Suppressor macrophage (primary cell): ENCODE data around the gene KIFC3.

Experiments
- DNase-seq, 4 experiments: peaks; one replicate each; pipeline ENCODE4 v3.0.0-alpha.2; 2020 to 2022

KIFC3 gene

DNA sequence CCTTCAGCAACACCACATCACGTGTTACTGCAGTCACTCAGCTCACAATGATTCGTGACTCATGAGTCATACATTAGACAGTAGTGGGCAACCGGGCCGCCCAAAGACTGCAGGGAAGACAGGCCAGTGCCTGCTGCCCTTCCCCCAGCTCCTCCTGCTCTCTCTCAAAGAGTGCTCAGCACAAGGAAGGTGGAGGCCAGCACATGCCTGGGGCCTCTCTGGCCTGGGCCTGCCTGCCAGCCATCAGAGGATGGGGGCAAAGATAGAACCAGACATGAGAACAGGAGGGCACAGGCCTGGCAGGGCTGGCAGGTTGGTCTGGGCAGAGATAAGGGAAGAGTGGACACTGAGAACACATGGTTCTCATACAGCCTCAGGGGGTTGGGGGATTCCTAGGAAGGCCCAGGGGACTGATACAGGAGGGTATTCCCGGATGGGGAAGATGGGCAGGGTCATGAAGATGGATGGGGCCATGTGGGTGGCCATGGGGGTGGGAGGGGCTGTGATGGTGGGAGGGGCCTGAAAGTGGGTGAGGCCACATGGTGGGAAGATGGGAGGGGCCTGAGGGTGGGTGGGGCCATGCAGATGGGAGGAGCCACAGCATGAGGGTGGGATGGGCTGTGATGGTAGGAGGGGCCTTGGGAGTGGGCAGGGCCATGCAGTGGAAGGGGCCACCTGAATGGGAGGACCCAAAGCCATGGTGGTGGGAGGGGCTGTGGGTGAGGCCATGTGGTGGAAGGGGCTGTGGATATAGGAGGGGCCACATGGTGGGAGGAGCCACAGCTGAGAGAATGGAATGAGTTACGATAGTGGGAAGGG, 37.7 kb downstream of the KIFC3 start:
- DNase-seq: peak; percentile 75 to 91 (median 88)

DNA sequence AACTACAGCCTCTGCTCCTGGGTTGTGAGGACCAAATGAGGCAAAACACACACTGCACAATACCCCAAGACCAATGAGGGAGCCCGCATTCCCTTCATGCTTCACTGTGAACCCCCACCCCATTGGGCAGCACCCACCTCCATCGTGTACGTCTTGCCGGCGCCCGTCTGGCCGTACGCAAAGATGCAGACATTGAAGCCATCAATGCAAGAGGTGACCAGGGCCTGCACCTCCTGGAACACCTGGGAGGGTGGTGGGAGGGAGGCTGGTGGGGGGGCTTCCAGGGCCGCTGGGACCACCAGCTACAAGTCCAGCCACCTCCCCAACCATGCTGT, 38.3 kb downstream of the KIFC3 start:
- DNase-seq: no peak

DNA sequence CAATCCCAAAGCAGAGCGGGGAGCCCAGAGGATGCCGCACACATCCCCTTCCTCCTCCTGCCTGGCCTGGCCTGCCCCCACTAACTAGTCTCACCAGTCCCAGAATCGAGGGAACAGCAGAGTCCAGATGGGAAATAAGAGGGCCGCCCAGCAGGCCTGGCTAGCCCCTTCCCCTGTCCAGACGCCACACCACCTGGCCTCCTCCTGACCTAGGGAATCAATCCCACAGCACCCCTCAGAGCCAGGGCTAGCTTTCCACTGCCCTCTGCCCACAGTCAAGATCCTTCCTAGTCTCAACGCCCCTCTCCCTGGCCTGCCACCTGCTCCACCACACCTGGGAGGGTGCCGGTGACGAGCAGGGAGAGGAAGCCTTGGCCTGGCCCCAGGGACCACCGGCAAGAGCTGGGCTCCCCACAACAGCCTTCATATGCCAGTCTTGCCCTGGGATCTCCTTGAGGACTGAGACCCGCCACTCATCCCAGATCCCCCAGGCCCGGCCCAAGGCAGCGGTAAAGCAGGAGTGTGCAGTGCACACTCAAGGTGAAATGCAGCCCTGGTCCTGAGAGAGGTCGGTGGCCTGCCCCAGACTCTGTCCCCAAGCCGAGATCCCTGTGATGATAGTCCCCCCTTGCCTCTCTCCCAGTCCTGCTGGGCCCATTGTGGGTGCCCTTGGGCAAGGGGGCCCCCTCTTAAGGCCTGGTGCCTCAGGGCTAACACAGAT, 38.8 kb downstream of the KIFC3 start:
- no peak for DNase-seq

DNA sequence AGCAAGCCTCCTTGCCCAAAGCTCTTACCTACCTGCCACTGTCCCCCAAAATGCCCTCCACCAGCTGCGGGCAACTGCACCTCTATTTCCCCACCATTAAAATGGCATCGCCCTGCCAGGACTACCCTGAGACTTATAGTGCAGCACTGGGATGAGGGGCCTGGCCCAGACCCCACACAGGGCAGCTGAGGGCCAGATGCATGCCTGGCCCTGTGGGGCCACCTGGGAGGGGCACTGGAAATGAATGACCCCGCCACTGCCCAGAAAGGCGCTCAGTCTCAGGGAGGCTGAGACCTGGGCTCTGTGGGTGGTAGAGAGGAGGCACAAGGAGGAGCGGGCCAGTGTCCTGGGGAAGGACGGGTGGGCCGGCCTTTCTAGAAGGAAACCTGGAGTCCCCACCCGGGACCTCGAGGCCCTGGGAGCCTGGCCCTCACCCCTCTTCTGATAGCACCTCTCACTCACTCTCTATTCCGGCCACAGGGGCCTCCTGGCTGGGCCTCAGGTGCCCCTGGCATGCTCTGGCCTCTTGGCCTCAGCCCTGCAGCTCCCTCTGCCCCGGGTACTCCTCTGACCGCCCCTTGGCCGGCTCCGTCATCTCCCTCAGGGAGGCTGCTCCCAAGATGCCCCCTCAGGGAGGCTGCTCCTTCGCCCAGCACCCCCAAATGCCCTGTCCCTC, 39.8 kb downstream of the KIFC3 start:
- DNase-seq: no peak

DNA sequence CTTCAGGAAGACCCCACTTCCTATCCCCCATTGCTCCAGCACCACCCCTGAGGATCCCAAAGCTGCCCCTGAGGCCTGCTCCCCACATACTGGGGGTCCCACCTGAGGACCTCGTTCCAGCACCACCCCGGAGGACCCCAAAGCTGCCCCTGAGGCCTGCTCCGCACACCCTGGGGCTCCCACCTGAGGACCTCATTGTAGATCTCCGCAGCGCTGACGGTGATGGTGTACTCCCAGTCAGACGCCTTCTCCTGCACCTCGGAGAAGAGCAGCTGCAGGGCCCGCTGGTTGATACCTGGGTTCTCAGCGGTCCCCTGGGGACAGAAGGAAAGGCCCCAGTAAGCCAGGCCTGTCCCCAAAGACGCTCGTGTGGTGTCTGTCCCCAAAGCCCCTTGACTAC, 40.3 kb downstream of the KIFC3 start:
- no peak for DNase-seq

DNA sequence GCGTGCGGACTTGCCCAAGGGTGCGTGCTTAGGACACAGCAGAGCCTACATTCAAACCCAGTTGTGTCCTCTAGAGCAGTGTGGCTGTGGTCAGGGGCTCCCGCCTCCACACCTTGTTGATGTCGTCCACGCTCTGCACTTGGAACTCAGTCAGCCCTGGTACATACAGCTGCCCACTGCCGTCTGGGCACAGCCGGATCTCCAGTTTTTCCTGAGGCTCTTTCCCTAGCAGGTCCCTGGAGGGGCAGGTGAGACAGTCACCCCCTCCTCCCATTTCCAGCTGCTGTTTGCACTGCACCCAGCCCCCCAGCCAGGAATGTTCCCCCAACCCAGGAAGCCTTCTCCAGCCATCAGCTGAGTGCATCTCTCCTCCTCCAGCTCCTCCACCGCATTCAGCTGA, 41.0 kb downstream of the KIFC3 start:
- DNase-seq: no peak

DNA sequence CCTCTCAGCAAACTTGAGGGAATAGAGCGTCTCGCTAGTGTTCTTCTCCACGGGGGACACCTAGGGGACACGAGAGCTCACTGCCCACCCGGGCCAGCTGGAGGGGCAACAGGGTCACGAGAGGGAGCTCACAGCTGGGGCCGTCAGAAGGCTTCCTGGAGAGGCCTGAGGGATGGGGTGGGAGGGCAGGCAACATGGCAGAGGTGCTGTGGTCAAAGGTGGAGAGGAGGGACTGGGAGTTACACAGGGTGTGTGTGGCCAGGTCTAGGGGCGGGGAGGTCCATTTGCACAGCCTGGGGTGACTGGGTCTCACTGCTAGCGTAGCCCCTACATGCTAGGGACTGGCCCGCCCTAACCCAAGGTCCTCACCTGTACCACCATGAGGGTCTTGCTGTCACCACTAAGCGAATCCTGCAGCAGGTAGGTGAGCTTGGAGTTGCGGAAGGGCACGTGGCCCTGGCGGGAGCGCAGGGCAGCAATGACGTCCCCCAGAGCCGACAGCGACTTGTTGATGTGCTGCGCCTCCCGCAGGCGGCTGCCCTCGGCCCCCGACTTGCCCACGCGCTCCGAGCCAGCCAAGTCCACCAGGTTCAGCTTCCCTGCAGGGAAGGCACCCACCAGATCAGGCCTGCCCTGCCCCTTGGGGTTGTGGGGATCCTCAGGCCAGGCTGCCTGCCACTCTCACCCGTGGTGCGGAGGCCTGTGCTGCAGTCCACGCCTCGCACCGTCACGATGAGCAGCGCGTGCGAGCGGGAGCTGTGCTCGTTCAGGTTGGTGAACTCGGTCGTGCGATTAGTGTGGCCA, 41.7 kb downstream of the KIFC3 start:
- DNase-seq: no peak

DNA sequence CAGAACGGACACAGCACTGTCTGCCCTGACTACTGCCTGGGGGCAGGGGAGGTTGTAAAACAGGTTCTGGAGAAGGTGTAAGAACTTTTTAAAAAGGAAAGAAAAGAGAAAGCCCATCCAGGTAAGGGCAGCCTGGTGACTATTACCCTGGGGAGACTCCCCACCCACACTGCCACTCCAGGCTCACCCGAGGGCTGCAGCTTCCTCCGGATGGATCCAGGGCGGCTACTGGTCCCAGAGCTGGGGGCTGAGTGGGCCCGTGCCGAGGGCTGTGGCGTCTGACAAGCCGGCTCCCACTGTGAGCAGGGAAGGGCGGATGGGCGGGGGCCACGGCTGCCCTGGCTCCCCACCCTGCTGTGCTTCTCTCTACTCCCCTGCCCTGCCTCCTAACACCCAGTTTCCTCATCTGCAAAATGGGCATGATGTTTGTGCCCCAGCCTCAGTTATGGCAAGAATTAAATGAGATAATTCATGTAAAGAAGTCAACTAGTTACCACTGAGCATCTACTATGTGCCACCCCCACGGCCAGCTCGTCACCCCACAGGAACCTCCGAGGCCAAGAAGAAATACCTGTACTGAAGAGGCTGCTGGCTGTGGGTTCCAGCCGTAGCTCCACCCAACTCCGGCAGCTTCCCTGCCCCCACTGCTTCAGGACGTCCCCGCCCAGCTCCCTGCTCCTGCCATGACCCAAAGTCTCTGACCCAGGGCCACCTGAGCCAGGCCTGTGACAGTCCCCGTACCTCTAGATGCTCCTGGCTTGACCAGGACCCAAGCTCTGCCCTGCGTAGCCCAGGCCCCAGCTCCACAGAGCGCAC, 42.5 kb downstream of the KIFC3 start:
- peak in 2 of 4 experiments; percentile 22 to 52 for DNase-seq

DNA sequence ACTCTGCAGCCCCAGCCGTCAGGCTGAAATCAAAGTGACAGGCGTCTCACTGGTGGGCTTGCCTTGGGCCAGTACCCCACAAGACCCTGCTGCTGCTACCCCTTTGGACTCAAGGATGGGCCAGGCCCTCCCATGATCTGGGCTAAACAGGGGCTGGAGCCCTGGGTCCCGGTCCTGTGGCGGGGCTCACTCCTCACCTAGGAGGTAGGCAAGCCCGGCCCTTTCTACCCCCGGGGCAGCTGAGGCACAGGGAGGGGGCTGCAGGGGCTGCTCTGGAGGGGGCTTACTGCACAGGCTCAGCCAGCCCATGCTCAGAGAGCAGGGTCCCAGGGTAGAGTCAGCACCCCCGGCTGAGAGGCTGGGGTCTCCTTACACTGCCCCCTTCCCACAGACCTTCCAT, 43.2 kb downstream of the KIFC3 start:
- no peak for DNase-seq

DNA sequence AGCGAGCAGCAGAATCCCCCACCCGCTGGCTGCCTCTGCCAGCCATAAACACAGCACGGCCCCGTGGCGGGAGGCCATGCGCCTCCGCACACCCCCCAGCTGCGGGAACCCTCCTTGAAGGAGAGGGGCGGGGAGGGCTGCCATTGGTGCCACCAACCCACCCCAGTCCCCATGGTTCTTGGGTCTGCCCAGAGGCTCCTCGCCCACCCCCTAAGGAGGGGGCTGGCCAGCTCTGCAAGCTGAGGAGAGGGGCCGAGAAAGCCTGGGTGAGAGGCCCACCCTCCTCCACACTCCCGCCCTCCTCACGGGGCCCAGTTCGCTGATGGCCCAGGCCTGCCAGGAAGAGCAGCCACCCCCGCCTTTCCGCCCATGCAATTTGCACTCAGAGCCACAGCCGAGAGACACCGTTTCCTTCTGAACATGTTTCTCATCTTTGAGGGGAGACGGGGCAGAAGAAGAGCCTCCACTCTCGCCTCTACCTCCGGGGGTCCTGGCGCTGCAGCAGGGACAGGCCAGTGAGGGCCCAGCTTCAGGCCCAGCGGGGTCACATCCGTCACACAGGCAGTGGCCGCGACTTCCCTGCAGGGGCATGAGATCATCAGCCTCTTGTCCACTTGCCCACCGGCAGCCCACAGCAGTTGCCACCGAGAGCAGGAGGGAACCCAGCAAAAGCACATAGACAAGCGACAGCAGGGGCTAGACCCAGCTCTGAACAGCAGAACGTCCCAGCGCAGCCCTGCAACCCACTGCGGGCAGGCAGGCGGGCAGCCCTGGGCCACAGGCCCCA, 43.8 kb downstream of the KIFC3 start:
- peak in 1 of 4 experiments; percentile 45 for DNase-seq

DNA sequence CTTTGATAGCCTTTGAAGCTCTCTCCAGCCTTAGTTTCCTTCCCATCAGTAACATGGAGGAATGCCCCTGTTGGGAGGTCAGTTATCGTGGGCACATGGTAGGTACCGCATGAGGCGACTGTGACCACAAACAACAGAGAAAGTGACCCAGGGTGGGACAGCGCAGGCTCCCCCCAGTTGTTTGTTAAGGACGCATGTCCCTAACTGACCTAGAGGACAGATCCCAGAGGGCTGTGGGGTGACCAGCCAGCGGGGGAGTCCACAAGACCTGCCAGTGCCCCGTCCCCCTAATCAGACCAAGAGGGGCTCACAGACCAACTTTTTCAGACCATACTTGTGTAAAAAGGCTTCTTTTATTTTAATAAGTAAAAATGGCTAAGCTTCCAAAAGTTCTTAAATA, 44.4 kb downstream of the KIFC3 start:
- no peak for DNase-seq

DNA sequence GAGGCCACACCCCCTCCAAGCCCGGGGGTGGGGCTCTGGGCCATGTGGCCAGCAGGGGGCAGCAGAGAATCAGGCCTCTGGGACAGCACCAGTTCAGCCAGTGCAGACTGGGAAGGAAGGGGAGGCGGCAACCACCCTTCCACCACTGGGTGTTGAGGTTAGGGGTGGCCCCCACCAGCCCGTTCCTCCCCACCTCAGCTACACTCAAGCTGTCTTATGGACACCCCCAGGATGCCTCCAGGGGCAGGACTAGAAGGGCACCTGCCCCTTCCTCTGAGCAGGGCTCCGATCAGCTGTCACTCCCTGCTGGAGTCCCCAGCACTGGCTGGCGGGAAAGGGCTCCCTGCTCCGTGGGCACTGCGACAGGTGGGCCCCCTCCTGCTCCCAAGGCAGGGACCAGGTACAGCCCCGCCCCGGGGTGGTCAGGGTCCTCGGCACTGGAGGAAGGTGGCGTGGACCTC, 44.9 kb downstream of the KIFC3 start:
- DNase-seq: peak; percentile 89 to 95 (median 94)

DNA sequence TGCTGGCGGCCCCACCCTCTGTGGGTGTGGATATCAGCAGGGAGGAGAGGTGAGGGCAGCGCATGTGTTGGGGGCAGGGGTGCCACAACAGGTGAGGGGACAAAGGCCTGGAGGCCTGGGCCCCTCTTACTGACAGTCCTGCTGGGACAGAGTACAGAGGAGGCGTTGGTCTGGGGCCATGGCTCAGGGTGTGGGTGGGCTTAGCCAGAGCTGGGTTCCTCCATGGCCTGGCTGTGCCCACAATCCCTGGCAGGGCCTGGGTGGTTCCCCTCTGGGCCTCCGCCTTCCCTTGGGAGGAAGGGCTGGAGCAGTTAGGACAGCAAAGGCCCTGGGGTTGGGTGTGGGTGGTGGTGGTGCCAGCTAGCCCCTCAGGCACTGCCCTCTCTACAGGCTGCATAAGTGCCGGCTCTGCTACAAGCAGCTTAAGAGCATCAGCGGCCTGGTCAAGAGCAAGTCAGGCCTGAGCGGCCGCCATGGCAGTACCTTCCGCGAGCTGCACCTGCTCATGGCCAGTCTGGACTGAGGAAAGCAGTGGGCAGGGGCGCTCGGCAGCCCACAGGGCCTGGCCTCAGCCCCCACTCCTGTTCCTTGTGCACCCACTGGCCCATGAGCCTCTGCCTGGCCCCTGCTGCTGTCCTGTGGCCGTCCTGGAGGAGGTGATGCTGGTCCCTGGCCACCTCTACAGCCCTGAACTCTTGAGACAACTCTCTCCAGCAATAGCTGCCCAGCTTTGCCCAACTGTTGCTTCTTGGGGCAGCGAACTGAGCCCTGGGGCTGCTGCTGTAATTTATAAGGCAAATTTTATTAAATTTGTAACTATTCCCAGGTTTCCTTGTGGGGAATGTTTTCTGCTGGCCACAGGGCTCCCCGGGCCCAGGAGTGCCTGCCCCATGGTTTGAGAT, 45.6 kb downstream of the KIFC3 start:
- DNase-seq: peak in 3 of 4 experiments; percentile 12 to 36 (median 21)

DNA sequence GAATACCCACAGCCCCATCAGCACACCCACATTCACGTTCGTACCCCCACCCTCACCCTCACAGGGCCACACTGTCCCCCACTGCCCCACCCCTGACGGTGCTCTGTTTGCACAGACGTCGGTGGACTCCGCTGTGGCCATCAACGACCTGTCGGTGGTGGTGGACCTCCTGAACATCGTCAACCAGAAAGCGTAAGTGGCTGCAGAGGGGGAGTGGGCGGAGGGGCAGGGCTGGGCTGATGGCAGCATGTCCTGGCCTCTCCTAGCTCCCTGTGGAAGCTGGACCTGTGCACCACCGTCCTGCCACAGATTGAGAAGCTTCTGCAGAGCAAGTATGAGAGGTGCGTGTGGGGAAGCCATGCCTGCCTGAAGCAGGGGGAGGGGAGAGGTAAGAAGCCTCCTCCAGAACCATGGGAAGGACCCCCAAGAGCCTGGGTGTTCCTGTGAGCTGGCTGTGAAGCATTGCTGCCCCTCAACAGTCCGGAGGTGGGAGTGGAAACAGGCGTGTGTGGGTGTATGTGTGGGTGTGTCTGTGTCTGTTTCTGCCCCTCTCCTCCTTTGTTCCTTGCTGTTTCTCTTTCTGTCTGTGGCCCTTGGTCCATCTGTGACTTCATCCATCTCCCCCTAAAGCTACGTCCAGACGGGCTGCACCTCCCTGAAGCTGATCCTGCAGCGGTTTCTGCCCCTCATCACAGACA, 46.4 kb downstream of the KIFC3 start:
- no peak for DNase-seq

DNA sequence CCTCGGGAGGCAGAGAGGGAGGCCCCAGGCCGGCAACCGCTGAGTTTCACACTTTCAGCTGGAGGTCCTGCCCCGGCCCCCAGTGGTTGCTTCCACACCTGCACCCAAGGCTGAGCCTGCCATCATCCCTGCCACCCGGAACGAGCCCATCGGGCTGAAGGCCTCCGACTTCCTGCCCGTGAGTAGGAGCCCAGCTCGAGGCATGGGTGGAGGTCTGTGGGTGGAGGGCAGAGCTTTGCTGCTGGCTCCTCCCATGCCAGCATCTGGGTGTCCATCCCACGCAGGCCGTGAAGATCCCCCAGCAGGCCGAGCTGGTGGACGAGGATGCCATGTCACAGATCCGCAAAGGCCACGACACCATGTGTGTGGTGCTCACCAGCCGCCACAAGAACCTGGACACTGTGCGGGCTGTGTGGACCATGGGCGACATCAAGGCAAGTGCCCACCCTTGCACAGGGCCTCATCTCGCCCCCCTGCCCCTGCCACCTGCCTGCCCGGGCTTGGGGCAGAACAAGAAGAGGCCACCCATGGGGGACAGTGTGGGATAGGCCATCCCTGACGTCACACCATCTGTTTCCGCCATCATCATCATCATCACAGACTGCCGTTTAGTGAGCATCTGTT, 47.1 kb downstream of the KIFC3 start:
- no peak for DNase-seq

DNA sequence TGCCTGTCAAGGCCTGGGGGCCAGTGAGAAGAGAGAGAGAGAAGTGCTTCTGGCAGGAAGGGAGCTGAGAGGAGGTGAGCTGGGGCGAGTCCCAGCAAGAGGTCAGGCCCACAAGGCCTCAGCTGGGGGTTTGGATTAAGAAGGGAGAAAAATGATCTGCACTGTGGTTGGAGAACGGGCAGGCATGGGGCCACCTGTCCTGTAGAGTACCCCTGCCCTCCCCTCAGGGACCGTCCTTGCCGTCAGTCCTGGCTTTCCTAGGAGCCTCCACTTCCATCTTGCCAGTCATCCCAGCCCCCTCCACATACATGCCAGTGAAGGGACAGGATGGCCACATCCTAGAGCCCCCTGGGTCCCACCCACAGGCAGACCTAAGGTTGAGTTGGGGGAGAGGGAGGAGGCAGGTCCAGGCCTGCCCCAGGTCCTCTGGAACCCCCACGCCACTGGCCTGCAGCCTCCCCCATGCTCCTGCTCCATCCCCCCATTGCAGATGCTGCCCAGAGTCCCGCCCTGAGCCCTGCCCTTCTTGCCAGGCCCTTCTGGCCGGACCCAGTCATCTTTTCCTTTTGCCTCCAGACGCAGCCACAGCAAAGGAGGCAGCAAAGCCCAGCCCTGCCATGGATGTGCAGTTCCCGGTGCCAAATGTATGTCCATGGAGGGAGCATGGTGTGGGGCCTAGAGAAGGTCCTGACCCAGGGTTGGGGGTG, 47.8 kb downstream of the KIFC3 start:
- no peak for DNase-seq

DNA sequence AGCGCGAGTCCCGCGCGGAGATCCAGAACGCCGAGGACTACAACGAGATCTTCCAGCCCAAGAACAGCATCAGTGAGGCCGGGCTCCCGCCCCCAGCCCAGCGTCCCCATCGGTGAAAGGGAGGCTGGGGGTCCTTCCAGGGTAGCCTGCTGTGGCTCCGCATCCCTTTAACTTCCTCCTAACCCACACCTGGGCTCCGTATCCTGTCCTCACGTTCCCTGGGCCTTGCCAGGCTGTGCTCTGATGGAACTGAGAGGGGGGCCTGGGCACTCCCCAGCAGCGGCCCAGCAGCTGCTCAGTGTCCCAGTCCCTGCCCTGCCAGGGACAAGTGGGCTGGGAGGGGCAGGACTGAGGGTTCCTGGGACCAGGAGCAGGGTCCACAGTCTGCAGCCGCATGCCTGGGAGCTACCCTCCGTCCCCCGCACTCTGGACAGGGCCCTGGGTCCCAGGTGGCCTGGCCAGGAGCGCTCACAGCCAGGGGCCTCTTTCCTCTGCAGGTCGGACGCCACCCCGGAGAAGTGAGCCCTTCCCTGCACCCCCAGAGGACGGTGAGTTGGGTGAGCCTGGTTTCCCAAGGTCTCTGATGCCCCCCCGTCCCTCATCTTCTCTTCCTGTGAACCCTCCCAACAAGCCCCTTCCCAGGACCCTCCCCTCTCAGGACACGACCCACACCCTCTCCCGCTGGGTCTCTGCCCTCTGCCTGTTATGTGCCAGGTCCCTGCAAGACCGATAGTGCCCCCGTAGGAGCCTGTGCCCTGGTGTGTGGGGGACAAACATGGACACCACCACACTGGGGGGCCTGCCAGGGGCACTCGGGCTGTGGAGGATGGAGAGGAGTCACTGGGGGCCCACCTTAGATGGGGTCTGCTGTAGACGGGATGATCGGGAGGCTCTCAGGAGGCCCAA, 48.6 kb downstream of the KIFC3 start:
- no peak for DNase-seq
